ENCODE data around the gene ADGRV1. TPM values are rescaled to one million over a fixed set of nuclear protein-coding genes. Genes with fewer than 3 reads are reported as not detected.

Gene ADGRV1
- total and polyA plus RNA-seq, 2 donors (not counting 3 experiments of a cell fraction or from before 2014, with no cell fraction given): 0.11 to 0.55 TPM

- Histone ChIP-seq H2AFZ (ENCODE audit: low read depth, low read length) (no peak overlapping the region), H3K36me3 (ENCODE audit: control insufficient read depth in 2 of 2, extremely low read depth in 1 of 2, insufficient read depth in 2 of 2, low read length in 2 of 2) (no peaks in the 10 kb centered on the region), H3K4me1 (ENCODE audit: control insufficient read depth, extremely low read depth, insufficient read depth, low read length) (peaks cover 9% of the 10 kb centered on the region), H3K27me3 (ENCODE audit: control insufficient read depth in 2 of 2, insufficient read depth in 2 of 2, low read length in 2 of 2) (no peaks in the 10 kb centered on the region), H3K4me3 (replicated peaks in 1 of 3; ENCODE audit: insufficient read depth in 1 of 3, low read depth in 1 of 3, low read length in 3 of 3) (no peak overlapping the region), H3K4me2 (ENCODE audit: insufficient read depth, low read length) (no peak overlapping the region), H3K9me3 (replicated peaks; ENCODE audit: control insufficient read depth, insufficient read depth, low read length) (no peaks in the 10 kb centered on the region), H3K9ac (replicated peaks; ENCODE audit: extremely low read depth, insufficient read depth, low read length) (no peak overlapping the region), H3K27ac (ENCODE audit: insufficient read depth, low read depth, low read length) (no peak overlapping the region), H3K79me2 (ENCODE audit: control insufficient read depth, insufficient read depth, low read length) (no peaks in the 10 kb centered on the region), H3K9me1 (replicated peaks; ENCODE audit: control insufficient read depth, extremely low read depth, insufficient read depth, low read length) (no peaks in the 10 kb centered on the region), H4K20me1 (replicated peaks; ENCODE audit: control insufficient read depth, extremely low read depth, insufficient read depth, low read length) (no peaks in the 10 kb centered on the region)
- no peak for DNase-seq (ENCODE audit: low read depth, low spot score)
- TF ChIP-seq JUN (IDR thresholded peaks at IDR 0.05; ENCODE audit: borderline replicate concordance, insufficient read depth, insufficient read length, low read depth) (no peak), FOS (IDR thresholded peaks at IDR 0.05; ENCODE audit: borderline replicate concordance, insufficient read depth, low read length) (no peak), MAX (IDR thresholded peaks at IDR 0.05; ENCODE audit: insufficient read depth, insufficient read length) (no peak), CTCF (IDR thresholded peaks at IDR 0.05; ENCODE audit: extremely low read depth in 1 of 2, insufficient read depth in 1 of 2, low read depth in 1 of 2, low read length in 2 of 2) (no peak), POLR2A (IDR thresholded peaks at IDR 0.05; ENCODE audit: low read depth, low read length) (no peak), POLR2AphosphoS5 (IDR thresholded peaks at IDR 0.05; ENCODE audit: insufficient read depth, low read depth, low read length) (no peak), EZH2 (IDR thresholded peaks at IDR 0.05; ENCODE audit: borderline replicate concordance, low read depth, low read length, severe bottlenecking) (no peak), MYC (IDR thresholded peaks at IDR 0.05; ENCODE audit: low read depth, low read length) (no peak), GATA2 (IDR thresholded peaks at IDR 0.05; ENCODE audit: insufficient read depth, insufficient read length, low read depth, low read length) (no peak)
- intact Hi-C loops (cut with micrococcal nuclease): no loop called here
- no peak for FAIRE-seq
- BruUV-seq (replicated peaks): no TSS peak
- ChIA-PET CTCF (interaction anchor here (0.9 kb wide), 1 partner anchor 500 kb away, joined by 4 read pairs; no protein-coding TSS in a partner anchor), POLR2A (interaction anchor here (1.5 kb wide), 1 partner anchor 498 kb away, joined by 4 read pairs; the partner anchor contains the start of gene ARRDC3)
- dilution Hi-C loops (cut with MboI; ENCODE audit: extremely low pct_ligation_motif_present, low sequenced_read_pairs): no loop called here
Observed at GRCh38 chr5:90885180-90885868, 326.7 kb downstream of the ADGRV1 start.
